ENCODE measurements around the gene FUT9.
"Not testable (repeated sequence)": the region's sequence is repeated elsewhere in the genome, so short reads cannot be mapped to it uniquely, and the experiment has no call there.

FUT9 gene

DNA sequence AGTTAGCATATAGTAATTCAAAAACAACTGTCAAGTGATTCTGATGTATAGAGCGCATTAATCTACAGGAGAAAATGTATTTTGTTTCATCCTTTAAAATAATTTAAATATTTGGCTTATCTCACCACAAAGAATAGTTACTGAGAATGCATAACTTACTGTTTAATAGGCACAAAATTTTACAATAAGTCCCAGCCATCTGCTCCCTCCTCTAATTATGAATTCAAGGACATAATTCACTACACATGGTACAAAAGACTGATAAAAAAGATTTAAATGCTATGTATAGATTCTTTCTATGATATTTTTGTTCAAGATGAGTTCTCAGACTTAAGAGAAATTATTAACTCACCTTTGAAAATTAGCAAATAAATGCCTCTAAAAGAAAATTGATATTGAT lies 242.0 kb downstream of the FUT9 start:
- TF ChIP-seq, protein P1, sequence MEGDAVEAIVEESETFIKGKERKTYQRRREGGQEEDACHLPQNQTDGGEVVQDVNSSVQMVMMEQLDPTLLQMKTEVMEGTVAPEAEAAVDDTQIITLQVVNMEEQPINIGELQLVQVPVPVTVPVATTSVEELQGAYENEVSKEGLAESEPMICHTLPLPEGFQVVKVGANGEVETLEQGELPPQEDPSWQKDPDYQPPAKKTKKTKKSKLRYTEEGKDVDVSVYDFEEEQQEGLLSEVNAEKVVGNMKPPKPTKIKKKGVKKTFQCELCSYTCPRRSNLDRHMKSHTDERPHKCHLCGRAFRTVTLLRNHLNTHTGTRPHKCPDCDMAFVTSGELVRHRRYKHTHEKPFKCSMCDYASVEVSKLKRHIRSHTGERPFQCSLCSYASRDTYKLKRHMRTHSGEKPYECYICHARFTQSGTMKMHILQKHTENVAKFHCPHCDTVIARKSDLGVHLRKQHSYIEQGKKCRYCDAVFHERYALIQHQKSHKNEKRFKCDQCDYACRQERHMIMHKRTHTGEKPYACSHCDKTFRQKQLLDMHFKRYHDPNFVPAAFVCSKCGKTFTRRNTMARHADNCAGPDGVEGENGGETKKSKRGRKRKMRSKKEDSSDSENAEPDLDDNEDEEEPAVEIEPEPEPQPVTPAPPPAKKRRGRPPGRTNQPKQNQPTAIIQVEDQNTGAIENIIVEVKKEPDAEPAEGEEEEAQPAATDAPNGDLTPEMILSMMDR (IDR thresholded peaks at IDR 0.05): no peak
- H3K27ac ChIP-seq: no peak overlapping the region
- H3K9me3 ChIP-seq (ENCODE audit: control insufficient read depth, low read length): no peaks in the 10 kb centered on the region
- no peak overlapping the region for H3K4me3 ChIP-seq (ENCODE audit: low read depth, low read length)
- H3K4me2 ChIP-seq (ENCODE audit: low read length): no peak overlapping the region
- H2AFZ ChIP-seq: no peak overlapping the region
- no peaks in the 10 kb centered on the region for H3K27me3 ChIP-seq (ENCODE audit: control insufficient read depth, insufficient read depth, low read length)
- no peaks in the 10 kb centered on the region for H3K4me1 ChIP-seq
- no peaks in the 10 kb centered on the region for H3K79me2 ChIP-seq
- H3K36me3 ChIP-seq (ENCODE audit: control insufficient read depth, insufficient read depth, low read length): no peaks in the 10 kb centered on the region
- H3K9ac ChIP-seq: no peak overlapping the region

DNA sequence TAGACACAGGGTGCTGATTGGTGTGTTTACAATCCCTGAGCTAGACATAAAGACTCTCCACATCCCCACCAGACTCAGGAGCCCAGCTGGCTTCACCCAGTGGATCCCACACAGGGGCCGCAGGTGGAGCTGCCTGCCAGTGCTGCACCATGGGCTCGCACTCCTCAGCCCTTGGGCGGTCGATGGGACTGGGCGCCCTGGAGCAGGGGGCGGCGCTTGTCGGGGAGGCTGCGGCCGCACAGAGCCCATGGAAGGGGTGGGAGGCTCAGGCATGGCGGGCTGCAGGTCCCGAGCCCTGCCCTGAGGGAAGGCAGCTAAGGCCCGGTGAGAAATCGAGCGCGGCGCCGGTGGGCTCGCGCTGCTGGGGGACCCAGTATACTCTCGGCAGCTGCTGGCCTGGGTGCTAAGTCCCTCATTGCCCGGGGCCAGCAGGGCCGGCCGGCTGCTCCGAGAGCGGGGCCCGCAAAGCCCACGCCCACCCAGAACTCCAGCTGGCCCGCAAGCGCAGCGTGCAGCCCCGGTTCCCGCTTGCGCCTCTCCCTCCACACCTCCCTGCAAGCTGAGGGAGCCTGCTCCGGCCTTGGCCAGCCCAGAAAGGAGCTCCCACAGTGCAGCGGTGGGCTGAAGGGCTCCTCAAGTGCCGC lies 245.1 kb downstream of the FUT9 start:
- H3K79me2 ChIP-seq; H3K9ac ChIP-seq; H3K4me3 ChIP-seq (ENCODE audit: low read depth, low read length); H3K36me3 ChIP-seq (ENCODE audit: control insufficient read depth, insufficient read depth, low read length); H3K4me2 ChIP-seq (ENCODE audit: low read length); H3K9me3 ChIP-seq (ENCODE audit: control insufficient read depth, low read length); H3K4me1 ChIP-seq; H3K27ac ChIP-seq; H3K27me3 ChIP-seq (ENCODE audit: control insufficient read depth, insufficient read depth, low read length); H2AFZ ChIP-seq: not testable (repeated sequence)
